Measurements from ENCODE around the gene CBX4. TPM values are rescaled to one million over a fixed set of nuclear protein-coding genes. Genes with fewer than 3 reads are reported as not detected.

Gene CBX4
- total RNA-seq, 1 donor from 2014 or later, result 22.8 TPM

DNA sequence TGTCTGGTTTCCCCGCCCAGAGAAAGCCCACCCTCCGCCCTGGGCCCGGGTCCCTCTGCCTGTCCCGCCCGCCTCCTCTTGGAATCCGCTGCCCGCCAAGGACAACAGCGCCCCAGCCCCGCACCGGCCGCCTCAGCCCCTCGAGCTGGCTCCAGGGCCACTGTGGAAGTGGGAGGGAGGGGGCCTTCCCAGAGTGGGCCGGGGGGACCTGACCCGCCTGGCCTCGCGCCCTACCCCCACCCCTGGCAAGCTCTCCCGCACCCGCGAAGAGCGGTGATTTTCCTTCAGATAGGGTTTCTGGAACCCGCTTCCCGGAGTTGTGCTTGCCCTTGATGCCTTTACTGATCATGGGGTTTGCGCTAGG lies 40.1 kb downstream of the CBX4 start:
- Mint-ChIP-seq H3K27ac (peak overlapping the region; percentile 11), H3K4me1 (ENCODE audit: low read depth) (peaks cover 18% of the 10 kb centered on the region), H3K36me3 (ENCODE audit: insufficient read depth) (peaks cover 2% of the 10 kb centered on the region), H3K9me3 (ENCODE audit: low read depth) (no peaks in the 10 kb centered on the region), H3K27me3 (peaks cover 51% of the 10 kb centered on the region), H3K4me3 (ENCODE audit: low read depth) (no peak overlapping the region)
- TF ChIP-seq, protein P1, sequence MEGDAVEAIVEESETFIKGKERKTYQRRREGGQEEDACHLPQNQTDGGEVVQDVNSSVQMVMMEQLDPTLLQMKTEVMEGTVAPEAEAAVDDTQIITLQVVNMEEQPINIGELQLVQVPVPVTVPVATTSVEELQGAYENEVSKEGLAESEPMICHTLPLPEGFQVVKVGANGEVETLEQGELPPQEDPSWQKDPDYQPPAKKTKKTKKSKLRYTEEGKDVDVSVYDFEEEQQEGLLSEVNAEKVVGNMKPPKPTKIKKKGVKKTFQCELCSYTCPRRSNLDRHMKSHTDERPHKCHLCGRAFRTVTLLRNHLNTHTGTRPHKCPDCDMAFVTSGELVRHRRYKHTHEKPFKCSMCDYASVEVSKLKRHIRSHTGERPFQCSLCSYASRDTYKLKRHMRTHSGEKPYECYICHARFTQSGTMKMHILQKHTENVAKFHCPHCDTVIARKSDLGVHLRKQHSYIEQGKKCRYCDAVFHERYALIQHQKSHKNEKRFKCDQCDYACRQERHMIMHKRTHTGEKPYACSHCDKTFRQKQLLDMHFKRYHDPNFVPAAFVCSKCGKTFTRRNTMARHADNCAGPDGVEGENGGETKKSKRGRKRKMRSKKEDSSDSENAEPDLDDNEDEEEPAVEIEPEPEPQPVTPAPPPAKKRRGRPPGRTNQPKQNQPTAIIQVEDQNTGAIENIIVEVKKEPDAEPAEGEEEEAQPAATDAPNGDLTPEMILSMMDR (IDR thresholded peaks at IDR 0.05; ENCODE audit: unreplicated experiment), result no peak
- no peak for DNase-seq (ENCODE audit: low spot score, unreplicated experiment)

DNA sequence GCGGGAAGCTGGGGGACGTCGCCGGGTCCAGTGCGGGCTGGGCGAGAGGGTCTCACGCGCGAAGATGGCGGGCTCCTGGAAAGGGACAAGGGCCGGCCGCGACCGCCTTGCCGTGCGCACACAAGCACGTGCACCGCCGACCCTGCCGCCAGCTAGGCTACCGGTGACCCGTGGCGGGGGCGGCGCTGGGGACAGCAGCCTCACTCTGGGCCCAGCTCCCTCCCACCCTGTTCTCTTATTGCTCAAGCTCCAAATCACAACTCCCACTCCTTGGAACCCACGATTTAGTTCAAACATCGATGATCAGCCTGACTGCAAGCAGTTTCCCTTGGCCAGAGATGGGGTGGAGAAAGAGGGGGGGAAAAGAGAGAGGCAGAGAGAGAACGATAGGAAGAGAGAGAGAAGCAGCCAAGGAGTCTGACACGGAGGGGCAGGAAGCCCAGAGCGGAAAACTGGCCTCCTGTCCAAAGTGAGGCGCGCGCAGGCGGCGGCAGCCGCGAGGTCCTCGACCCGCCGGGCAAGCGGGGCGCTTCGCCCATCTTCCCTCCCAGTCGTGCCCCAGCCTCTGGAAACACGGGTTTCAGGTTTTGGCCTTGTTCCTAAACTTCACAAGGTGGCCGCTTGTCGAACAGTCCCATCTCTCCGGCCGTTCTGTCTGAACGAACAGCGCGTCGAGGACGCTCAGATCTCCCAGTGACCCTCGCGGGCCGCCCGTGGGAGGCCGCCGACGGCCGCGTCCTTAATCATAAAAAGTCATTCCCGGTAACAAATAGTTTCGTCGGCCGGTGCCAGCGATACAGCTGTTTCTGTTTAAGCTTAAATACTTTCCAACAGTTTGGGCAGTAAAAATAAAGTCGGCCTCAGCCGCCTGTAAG lies 40.7 kb downstream of the CBX4 start:
- Mint-ChIP-seq H3K27ac (peak overlapping the region; percentile 67), H3K36me3 (ENCODE audit: insufficient read depth) (peaks cover 4% of the 10 kb centered on the region), H3K4me3 (ENCODE audit: low read depth) (peak overlapping the region; percentile 55), H3K4me1 (ENCODE audit: low read depth) (peaks cover 21% of the 10 kb centered on the region), H3K9me3 (ENCODE audit: low read depth) (no peaks in the 10 kb centered on the region), H3K27me3 (peaks cover 52% of the 10 kb centered on the region)
- DNase-seq (ENCODE audit: low spot score, unreplicated experiment), result no peak
- TF ChIP-seq, protein P1 (IDR thresholded peaks at IDR 0.05; ENCODE audit: unreplicated experiment), result no peak

DNA sequence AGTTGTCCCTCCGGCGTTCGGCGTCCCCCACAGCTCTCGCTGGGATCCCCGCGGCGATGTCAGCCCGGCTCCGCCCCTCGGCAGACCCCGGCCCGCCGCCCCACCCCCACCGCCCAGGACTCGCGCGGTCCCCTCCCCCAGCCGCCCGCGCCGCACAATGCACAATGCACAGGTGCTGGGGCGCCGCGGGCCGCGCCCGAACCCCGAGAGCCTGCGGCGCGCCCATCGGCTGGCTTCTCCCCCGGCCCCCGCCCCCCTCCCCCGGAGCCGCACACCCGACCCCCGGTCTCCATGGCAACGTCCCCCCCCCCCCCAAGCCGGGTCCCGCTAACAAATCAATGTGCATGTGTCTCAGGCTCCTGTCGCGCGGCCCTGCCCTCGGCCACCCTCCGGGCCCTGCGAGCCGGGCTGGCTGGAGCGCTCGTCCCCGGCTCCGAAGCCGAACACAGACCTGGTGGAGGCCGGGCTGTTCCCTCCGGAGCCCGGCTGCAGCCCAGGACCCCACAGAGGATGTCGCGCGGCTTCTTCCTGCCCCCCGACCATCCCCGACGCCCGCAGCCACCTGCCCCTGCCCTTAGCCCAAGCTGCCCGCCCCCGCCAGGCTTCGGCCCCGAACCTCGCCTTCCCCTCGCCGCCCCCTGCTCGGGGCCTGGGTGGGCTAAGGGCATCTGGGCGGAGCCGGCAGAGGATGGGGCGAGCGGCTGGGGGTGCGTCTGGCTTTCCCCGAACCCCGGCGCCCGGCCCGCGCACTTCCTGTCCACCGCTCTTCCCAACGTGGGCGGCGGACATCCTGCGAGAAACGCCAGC lies 41.5 kb downstream of the CBX4 start:
- Mint-ChIP-seq H3K27me3 (peaks cover 47% of the 10 kb centered on the region), H3K4me3 (ENCODE audit: low read depth) (no peak overlapping the region), H3K9me3 (ENCODE audit: low read depth) (no peaks in the 10 kb centered on the region), H3K36me3 (ENCODE audit: insufficient read depth) (peaks cover 4% of the 10 kb centered on the region), H3K27ac (no peak overlapping the region), H3K4me1 (ENCODE audit: low read depth) (peaks cover 22% of the 10 kb centered on the region)
- TF ChIP-seq, protein P1 (IDR thresholded peaks at IDR 0.05; ENCODE audit: unreplicated experiment), result no peak
- DNase-seq (ENCODE audit: low spot score, unreplicated experiment), result no peak

DNA sequence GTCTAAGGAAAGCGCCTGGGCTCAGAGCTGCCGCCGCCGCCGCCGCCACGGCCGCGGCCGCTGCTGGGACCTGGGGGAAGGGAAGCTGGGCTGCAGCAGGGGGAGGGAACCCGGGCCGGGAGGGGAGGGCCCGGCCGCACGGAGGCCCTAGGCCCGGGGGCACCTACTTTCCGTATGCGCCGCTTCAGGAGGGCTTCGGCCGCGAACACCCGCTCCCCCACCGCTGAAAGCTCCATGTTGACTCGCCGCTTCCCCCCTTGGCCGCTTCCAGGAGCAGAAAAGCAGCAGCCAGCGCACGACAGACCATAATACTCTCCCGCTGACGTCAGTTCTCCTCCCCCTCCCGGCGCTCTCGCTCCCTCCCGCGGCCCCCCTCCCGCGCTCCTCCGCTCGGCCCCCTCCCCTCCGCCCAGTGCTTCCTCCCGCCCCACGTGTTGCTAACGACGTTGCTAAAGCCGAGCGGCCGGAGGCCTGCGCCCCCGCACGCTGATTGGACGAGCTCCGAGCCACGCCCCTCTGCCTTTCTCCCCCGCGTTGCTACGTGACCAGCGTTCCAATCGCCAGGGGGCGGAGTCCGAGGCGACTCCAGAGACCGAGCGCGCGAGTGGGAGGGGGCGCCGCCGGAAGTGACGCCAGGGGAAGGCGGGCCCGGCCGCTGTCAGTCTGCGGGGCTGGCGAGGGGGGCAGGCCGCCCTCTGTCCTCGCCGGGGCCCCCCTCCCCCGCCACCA lies 42.3 kb downstream of the CBX4 start, which contains the start of gene CBX8:
TSS of gene CBX8 (minus strand) at position 315 of the 729 bp plus-strand sequence. CDS start at position 236, 79 bp downstream.
- DNase-seq (ENCODE audit: low spot score, unreplicated experiment), result peak; percentile 100
- H3K36me3 Mint-ChIP-seq (ENCODE audit: insufficient read depth), result peaks cover 4% of the 10 kb centered on the region
- peaks cover 27% of the 10 kb centered on the region for H3K4me1 Mint-ChIP-seq (ENCODE audit: low read depth)
- TF ChIP-seq, protein P1 (IDR thresholded peaks at IDR 0.05; ENCODE audit: unreplicated experiment), result peak; percentile 21
- no peaks in the 10 kb centered on the region for H3K9me3 Mint-ChIP-seq (ENCODE audit: low read depth)
- H3K4me3 Mint-ChIP-seq (ENCODE audit: low read depth), result peak within 1 kb of the TSS; percentile 80
- H3K27ac Mint-ChIP-seq, result peak within 1 kb of the TSS; percentile 95
- H3K27me3 Mint-ChIP-seq, result peaks cover 47% of the 10 kb centered on the region

DNA sequence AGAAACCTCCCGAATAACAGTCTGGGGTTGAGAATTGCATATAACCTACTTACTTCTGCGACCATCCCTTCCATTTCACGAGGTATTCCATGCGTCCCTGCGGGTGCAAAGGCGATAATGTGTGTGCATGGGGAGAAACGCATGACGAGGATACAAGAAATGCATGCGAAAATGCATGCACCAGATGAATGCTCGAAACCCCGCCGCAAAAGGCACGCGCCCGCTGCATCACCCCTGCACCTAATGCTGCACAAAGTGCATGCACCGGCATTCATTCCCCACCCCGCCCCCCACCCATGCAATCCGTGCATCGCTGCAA lies 42.8 kb downstream of the CBX4 start:
- no peaks in the 10 kb centered on the region for H3K9me3 Mint-ChIP-seq (ENCODE audit: low read depth)
- H3K27ac Mint-ChIP-seq, result peak overlapping the region; percentile 92
- DNase-seq (ENCODE audit: low spot score, unreplicated experiment), result no peak
- TF ChIP-seq, protein P1 (IDR thresholded peaks at IDR 0.05; ENCODE audit: unreplicated experiment), result no peak
- peaks cover 4% of the 10 kb centered on the region for H3K36me3 Mint-ChIP-seq (ENCODE audit: insufficient read depth)
- H3K4me3 Mint-ChIP-seq (ENCODE audit: low read depth), result peak overlapping the region; percentile 80
- H3K27me3 Mint-ChIP-seq, result peaks cover 44% of the 10 kb centered on the region
- peaks cover 29% of the 10 kb centered on the region for H3K4me1 Mint-ChIP-seq (ENCODE audit: low read depth)

All from progenitor cell of endocrine pancreas (in vitro differentiated cells).